OCI-LY7 (cell line): ENCODE measurements around the gene SNRNP25.
"Not testable (repeated sequence)": the region's sequence is repeated elsewhere in the genome, so short reads cannot be mapped to it uniquely, and the experiment has no call there.

Experiments used
- CTCF ChIP-seq: fragments of 200-600 bp; sonication (generic); conservative IDR thresholded peaks from 2 replicates; pipeline ENCODE4 v1.5.1; 2014; ENCODE audit warnings: mild to moderate bottlenecking, antibody characterized with exemption, low read length, moderate library complexity, mixed read lengths
- EZH2phosphoT487 ChIP-seq: fragments of 200-600 bp; sonication (generic); IDR thresholded peaks from 2 replicates; pipeline ENCODE4 v1.6.1; 2018; ENCODE audit warnings: low read depth, borderline replicate concordance, mild to moderate bottlenecking, mixed run types, antibody characterized with exemption, low read length, moderate library complexity, mixed read lengths

GRCh38 chr16:17062-17765 lies 36.4 kb upstream of the SNRNP25 start:
- TF ChIP-seq CTCF, EZH2phosphoT487: not testable (repeated sequence)
